IMR-90 (cell line): ENCODE measurements around the gene AP1M2. TPM values are rescaled to one million over a fixed set of nuclear protein-coding genes. Genes with fewer than 3 reads are reported as not detected.

Experiments used
- ATAC-seq: fragments of 200-7000 bp; cut with Tn5 transposase; 2 replicates; pipeline ENCODE4 v1.9.1; 2020; ENCODE audit warnings: low read depth, mild to moderate bottlenecking, moderate library complexity
- BruUV-seq: library from RNA; stranded (reverse); fragments of 400-500 nt; replicated peaks from 2 replicates; lab custom pipeline; 2021; lab: Mats Ljungman, UMichigan
- CTCF ChIA-PET: fragments of 300-600 bp; formaldehyde crosslinking; extraction: SDS; loops from one replicate; lab custom pipeline; 2021; ENCODE audit warnings: antibody characterized with exemption; lab: Yijun Ruan, JAX
- POLR2A ChIA-PET: fragments of 300-600 bp; sonication (Branson Sonifier 250); formaldehyde crosslinking; loops from one replicate; lab custom pipeline; 2022; ENCODE audit warnings: antibody characterized with exemption; ENCODE audit not compliant: unreplicated experiment; lab: Charles Lee
- DNase-seq: peaks from one replicate; pipeline ENCODE4 v3.0.0; 2013
- H2AFZ ChIP-seq: replicated peaks from 2 replicates; pipeline ENCODE3; 2013; ENCODE audit warnings: low read length, mild to moderate bottlenecking; ENCODE audit not compliant: poor library complexity
- H2AK5ac ChIP-seq: 2 replicates; pipeline ENCODE4 v1.6.1; 2013; ENCODE audit warnings: low read depth, low read length, inconsistent platforms
- H2AK9ac ChIP-seq: replicated peaks from 2 replicates; pipeline ENCODE3; 2013; ENCODE audit warnings: mild to moderate bottlenecking, low read depth, low read length, moderate library complexity; ENCODE audit not compliant: poor library complexity
- H2BK120ac ChIP-seq: 2 replicates; pipeline ENCODE4 v1.6.1; 2013; ENCODE audit warnings: low read depth, low read length, inconsistent platforms
- H2BK15ac ChIP-seq: 3 replicates; pipeline ENCODE4 v1.6.1; 2013; ENCODE audit warnings: low read depth, low read length, inconsistent platforms
- H2BK20ac ChIP-seq: 2 replicates; pipeline ENCODE4 v1.6.1; 2013; ENCODE audit warnings: low read depth, mild to moderate bottlenecking, inconsistent platforms, low read length, moderate library complexity
- H2BK5ac ChIP-seq: 2 replicates; pipeline ENCODE4 v1.6.1; 2013; ENCODE audit warnings: mild to moderate bottlenecking, low read depth, low read length, inconsistent platforms; ENCODE audit not compliant: poor library complexity, severe bottlenecking
- H3K14ac ChIP-seq: replicated peaks from 2 replicates; pipeline ENCODE4 v1.6.1; 2013; ENCODE audit warnings: low read depth, low read length, inconsistent platforms
- H3K18ac ChIP-seq: 2 replicates; pipeline ENCODE4 v1.6.1; 2013; ENCODE audit warnings: low read depth, low read length, control low read depth
- H3K23ac ChIP-seq: 2 replicates; pipeline ENCODE4 v1.6.1; 2013; ENCODE audit warnings: low read depth, low read length, inconsistent platforms
- H3K27ac ChIP-seq: 2 replicates; pipeline ENCODE4 v1.5.1; 2013; ENCODE audit warnings: mild to moderate bottlenecking, control low read depth, low read length; ENCODE audit not compliant: insufficient read depth
- H3K27me3 ChIP-seq: 2 replicates; pipeline ENCODE4 v1.6.1; 2013; ENCODE audit warnings: low read length; ENCODE audit not compliant: control insufficient read depth, insufficient read depth
- H3K36me3 ChIP-seq: 2 replicates; pipeline ENCODE4 v1.6.1; 2013; ENCODE audit warnings: low read length, mixed read lengths; ENCODE audit not compliant: control insufficient read depth, insufficient read depth
- H3K4ac ChIP-seq: 2 replicates; pipeline ENCODE4 v1.6.1; 2013; ENCODE audit warnings: low read depth, low read length, inconsistent platforms
- H3K4me1 ChIP-seq: 2 replicates; pipeline ENCODE4 v1.6.1; 2013; ENCODE audit warnings: low read length, mixed read lengths; ENCODE audit not compliant: control insufficient read depth, insufficient read depth
- H3K4me2 ChIP-seq: 2 replicates; pipeline ENCODE4 v1.6.1; 2013; ENCODE audit warnings: low read depth, mild to moderate bottlenecking, control low read depth, low read length, moderate library complexity
- H3K4me3 ChIP-seq: 2 replicates; pipeline ENCODE4 v1.5.1; 2013; ENCODE audit warnings: low read depth, mild to moderate bottlenecking, control low read depth, low read length, moderate library complexity; ENCODE audit not compliant: insufficient read depth
- H3K56ac ChIP-seq: 2 replicates; pipeline ENCODE4 v1.6.1; 2013; ENCODE audit warnings: low read length, inconsistent platforms; ENCODE audit not compliant: insufficient read depth; ENCODE audit errors: extremely low read depth
- H3K79me1 ChIP-seq, 2 experiments: 2 replicates each; pipeline ENCODE4 v1.6.1; 2013; ENCODE audit warnings: low read length in 2 of 2, inconsistent platforms in 1 of 2, low read depth in 1 of 2
- H3K9ac ChIP-seq: 2 replicates; pipeline ENCODE4 v1.6.1; 2013; ENCODE audit warnings: low read depth, low read length, control low read depth
- H3K9me1 ChIP-seq: 2 replicates; pipeline ENCODE4 v1.6.1; 2013; ENCODE audit warnings: low read length, inconsistent platforms; ENCODE audit not compliant: insufficient read depth
- H3K9me3 ChIP-seq: 2 replicates; pipeline ENCODE4 v1.6.1; 2013; ENCODE audit warnings: low read length; ENCODE audit not compliant: control insufficient read depth, insufficient read depth
- H4K20me1 ChIP-seq: 2 replicates; pipeline ENCODE4 v1.6.1; 2013; ENCODE audit warnings: low read length, inconsistent platforms; ENCODE audit not compliant: insufficient read depth
- H4K5ac ChIP-seq: 2 replicates; pipeline ENCODE4 v1.6.1; 2013; ENCODE audit warnings: mild to moderate bottlenecking, low read depth, low read length, control low read depth
- H4K8ac ChIP-seq, 2 experiments: 2 replicates each; pipeline ENCODE4 v1.6.1; 2013; ENCODE audit warnings: low read depth in 2 of 2, low read length in 2 of 2, control low read depth in 1 of 2, inconsistent platforms in 1 of 2
- H4K91ac ChIP-seq: 2 replicates; pipeline ENCODE4 v1.6.1; 2013; ENCODE audit warnings: low read depth, low read length, inconsistent platforms; ENCODE audit not compliant: insufficient read depth
- BHLHE40 ChIP-seq: fragments of 150-350 bp; IDR thresholded peaks from 2 replicates; pipeline ENCODE4 v1.6.1; 2016; ENCODE audit warnings: mild to moderate bottlenecking, low read depth, low read length
- CEBPB ChIP-seq: IDR thresholded peaks from 2 replicates; pipeline ENCODE4 v1.6.1; 2012; ENCODE audit warnings: low read depth, low read length, improper control_type of control experiment
- CHD1 ChIP-seq: IDR thresholded peaks from 2 replicates; pipeline ENCODE4 v1.6.1; 2012; ENCODE audit warnings: low read depth, low read length, improper control_type of control experiment
- ELK1 ChIP-seq: fragments of 150-350 bp; IDR thresholded peaks from 2 replicates; pipeline ENCODE4 v1.6.1; 2016; ENCODE audit warnings: low read depth, mild to moderate bottlenecking, low read length, moderate library complexity, borderline replicate concordance
- FOS ChIP-seq: fragments of 150-350 bp; IDR thresholded peaks from 2 replicates; pipeline ENCODE4 v1.6.1; 2016; ENCODE audit warnings: low read depth, low read length
- MAFK ChIP-seq: IDR thresholded peaks from 2 replicates; pipeline ENCODE4 v1.6.1; 2012; ENCODE audit warnings: low read depth, low read length, improper control_type of control experiment
- MAZ ChIP-seq: IDR thresholded peaks from 2 replicates; pipeline ENCODE4 v1.6.1; 2012; ENCODE audit warnings: low read depth, mild to moderate bottlenecking, low read length, improper control_type of control experiment, moderate library complexity, borderline replicate concordance
- MXI1 ChIP-seq: IDR thresholded peaks from 2 replicates; pipeline ENCODE4 v1.6.1; 2012; ENCODE audit warnings: low read depth, mild to moderate bottlenecking, low read length, moderate library complexity, borderline replicate concordance
- NFE2L2 ChIP-seq: fragments of 150-350 bp; IDR thresholded peaks from 2 replicates; pipeline ENCODE4 v1.6.1; 2016; ENCODE audit warnings: low read depth, mild to moderate bottlenecking, low read length
- POLR2A ChIP-seq: IDR thresholded peaks from 2 replicates; pipeline ENCODE4 v1.6.1; 2012; ENCODE audit warnings: mild to moderate bottlenecking, low read depth, low read length
- RAD21 ChIP-seq: IDR thresholded peaks from 2 replicates; pipeline ENCODE4 v1.6.1; 2012; ENCODE audit warnings: low read length, improper control_type of control experiment
- RCOR1 ChIP-seq: IDR thresholded peaks from 2 replicates; pipeline ENCODE4 v1.6.1; 2012; ENCODE audit warnings: mild to moderate bottlenecking, low read length, improper control_type of control experiment; ENCODE audit not compliant: insufficient replicate concordance
- RFX5 ChIP-seq: IDR thresholded peaks from 2 replicates; pipeline ENCODE4 v1.8.0; 2012; ENCODE audit warnings: low read depth, mild to moderate bottlenecking, low read length, moderate library complexity
- SMC3 ChIP-seq: fragments of 150-350 bp; IDR thresholded peaks from 2 replicates; pipeline ENCODE4 v1.6.1; 2016; ENCODE audit warnings: low read depth, mild to moderate bottlenecking, antibody characterized with exemption, low read length, moderate library complexity
- WGBS, 2 experiments: methylation state at CpG; one replicate each; pipeline versions ENCODE4 v1.1.5 to v1.1.7; 2013; ENCODE audit warnings: missing lambda C conversion rate in 2 of 2; ENCODE audit not compliant: insufficient read length in 1 of 2; ENCODE audit errors: extremely low coverage in 2 of 2; 5-methylcytosine and 5-hydroxymethylcytosine counted together
- dilution Hi-C: fragments of 300-500 bp; cut with HindIII; formaldehyde crosslinking; loops from one replicate; pipeline ENCODE4 v1.14.3; 2018; ENCODE audit warnings: low sequenced_read_pairs; ENCODE audit not compliant: unreplicated experiment
- in situ Hi-C: fragments of 300-500 bp; cut with MboI; formaldehyde crosslinking; loops from 3 replicates; pipeline ENCODE4 v1.14.3; 2019; ENCODE audit warnings: low sequenced_read_pairs, inconsistent platforms, mixed read lengths
- intact Hi-C: fragments of 100-400 bp; cut with micrococcal nuclease; formaldehyde crosslinking; loops from 2 replicates; pipeline ENCODE4 v1.10.0; 2022
- polyA plus RNA-seq, 3 experiments: library from polyadenylated mRNA; depleted of rRNA; stranded (reverse); fragments of >200 nt; gene quantifications; 2 replicates each; pipeline ENCODE4 v1.2.3, GENCODE V29; 2012; ENCODE audit warnings: low replicate concordance in 1 of 3
- total RNA-seq: library from RNA; depleted of rRNA; stranded (reverse); fragments of >200 nt; gene quantifications from 2 replicates; pipeline ENCODE4 v1.2.3, GENCODE V29; 2012
- TF ChIP-seq, protein P1 (sequence below): fragments of 150-350 bp; IDR thresholded peaks from 2 replicates; pipeline ENCODE4 v1.6.1; 2017; ENCODE audit warnings: mild to moderate bottlenecking, antibody characterized with exemption, low read length, low read depth
- TF ChIP-seq, protein P2 (sequence below): conservative IDR thresholded peaks from 2 replicates; pipeline ENCODE4 v1.5.1; 2012; ENCODE audit warnings: mild to moderate bottlenecking, low read depth, low read length, improper control_type of control experiment

AP1M2 gene
- total and polyA plus RNA-seq, 2 of the 4 experiments (the other 2 are of a cell fraction) = 0.17 TPM; not detected in 1

DNA sequence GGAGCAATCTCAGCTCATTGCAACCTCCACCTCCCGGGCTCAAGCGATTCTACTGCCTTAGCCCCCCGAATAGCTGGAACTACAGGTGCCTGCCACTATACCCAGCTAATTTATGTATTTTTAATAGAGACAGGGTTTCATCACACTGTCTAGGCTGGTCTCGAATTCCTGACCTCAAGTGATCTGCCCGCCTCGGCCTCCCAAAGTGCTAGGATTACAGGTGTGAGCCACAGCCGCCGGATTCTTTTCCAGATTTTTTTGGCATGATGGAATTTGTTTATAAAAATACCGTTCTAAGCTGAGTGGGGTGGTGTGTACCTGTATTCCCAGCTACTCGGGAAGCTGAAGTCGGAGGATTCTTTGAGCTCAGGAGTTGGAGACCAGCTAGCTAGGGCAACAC, 49.4 kb downstream of the AP1M2 start:
- intact Hi-C loops = no loop called here
- Histone ChIP-seq H3K4me2 (no peak overlapping the region), H2BK15ac (no peak overlapping the region), H3K79me1 (no peaks in the 10 kb centered on the region), H4K91ac (no peak overlapping the region), H2AK5ac (no peak overlapping the region), H4K8ac (no peak overlapping the region), H3K14ac (no peak overlapping the region), H3K9me1 (no peaks in the 10 kb centered on the region), H3K4me3 (no peak overlapping the region), H2BK20ac (no peak overlapping the region), H3K27ac (no peak overlapping the region), H2BK120ac (no peak overlapping the region), H3K23ac (no peak overlapping the region), H4K20me1 (no peaks in the 10 kb centered on the region), H3K4ac (no peak overlapping the region), H3K18ac (no peak overlapping the region), H3K56ac (no peak overlapping the region), H2BK5ac (no peak overlapping the region), H2AK9ac (no peak overlapping the region), H3K36me3 (no peaks in the 10 kb centered on the region), H4K5ac (no peak overlapping the region), H3K9me3 (no peaks in the 10 kb centered on the region), H3K4me1 (no peaks in the 10 kb centered on the region), H2AFZ (no peak overlapping the region), H3K9ac (no peak overlapping the region), H3K27me3 (peaks cover 7% of the 10 kb centered on the region)
- CTCF ChIA-PET = no interaction called here
- TF ChIP-seq MAFK = no peak
- no peak for TF ChIP-seq MAZ
- TF ChIP-seq, protein P1, sequence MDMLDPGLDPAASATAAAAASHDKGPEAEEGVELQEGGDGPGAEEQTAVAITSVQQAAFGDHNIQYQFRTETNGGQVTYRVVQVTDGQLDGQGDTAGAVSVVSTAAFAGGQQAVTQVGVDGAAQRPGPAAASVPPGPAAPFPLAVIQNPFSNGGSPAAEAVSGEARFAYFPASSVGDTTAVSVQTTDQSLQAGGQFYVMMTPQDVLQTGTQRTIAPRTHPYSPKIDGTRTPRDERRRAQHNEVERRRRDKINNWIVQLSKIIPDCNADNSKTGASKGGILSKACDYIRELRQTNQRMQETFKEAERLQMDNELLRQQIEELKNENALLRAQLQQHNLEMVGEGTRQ = no peak
- TF ChIP-seq CHD1 = no peak
- TF ChIP-seq CEBPB = no peak
- TF ChIP-seq MXI1 = no peak
- no peak for TF ChIP-seq FOS
- no peak for TF ChIP-seq SMC3
- TF ChIP-seq RFX5 = no peak
- no peak for TF ChIP-seq BHLHE40
- TF ChIP-seq NFE2L2 = no peak
- no peak for TF ChIP-seq RAD21
- TF ChIP-seq ELK1 = no peak
- TF ChIP-seq, protein P2, sequence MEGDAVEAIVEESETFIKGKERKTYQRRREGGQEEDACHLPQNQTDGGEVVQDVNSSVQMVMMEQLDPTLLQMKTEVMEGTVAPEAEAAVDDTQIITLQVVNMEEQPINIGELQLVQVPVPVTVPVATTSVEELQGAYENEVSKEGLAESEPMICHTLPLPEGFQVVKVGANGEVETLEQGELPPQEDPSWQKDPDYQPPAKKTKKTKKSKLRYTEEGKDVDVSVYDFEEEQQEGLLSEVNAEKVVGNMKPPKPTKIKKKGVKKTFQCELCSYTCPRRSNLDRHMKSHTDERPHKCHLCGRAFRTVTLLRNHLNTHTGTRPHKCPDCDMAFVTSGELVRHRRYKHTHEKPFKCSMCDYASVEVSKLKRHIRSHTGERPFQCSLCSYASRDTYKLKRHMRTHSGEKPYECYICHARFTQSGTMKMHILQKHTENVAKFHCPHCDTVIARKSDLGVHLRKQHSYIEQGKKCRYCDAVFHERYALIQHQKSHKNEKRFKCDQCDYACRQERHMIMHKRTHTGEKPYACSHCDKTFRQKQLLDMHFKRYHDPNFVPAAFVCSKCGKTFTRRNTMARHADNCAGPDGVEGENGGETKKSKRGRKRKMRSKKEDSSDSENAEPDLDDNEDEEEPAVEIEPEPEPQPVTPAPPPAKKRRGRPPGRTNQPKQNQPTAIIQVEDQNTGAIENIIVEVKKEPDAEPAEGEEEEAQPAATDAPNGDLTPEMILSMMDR = no peak
- TF ChIP-seq POLR2A = no peak
- no peak for TF ChIP-seq RCOR1
- DNase-seq (no peak), ATAC-seq (no peak)
- in situ Hi-C loops = no loop called here
- WGBS, 2 experiments = 44% methylated on average over 3 of the region's 11 CpGs; no CpG with 5 or more reads in 1 of the 2 experiments
- BruUV-seq = no TSS peak
- dilution Hi-C loops = no loop called here
- POLR2A ChIA-PET = no interaction called here
